ENCODE results near the gene CD1B. TPM values are rescaled to one million over a fixed set of nuclear protein-coding genes. Genes with fewer than 3 reads are reported as not detected.

CD1B gene
- total RNA-seq, 1 donor from 2014 or later, result not detected

DNA sequence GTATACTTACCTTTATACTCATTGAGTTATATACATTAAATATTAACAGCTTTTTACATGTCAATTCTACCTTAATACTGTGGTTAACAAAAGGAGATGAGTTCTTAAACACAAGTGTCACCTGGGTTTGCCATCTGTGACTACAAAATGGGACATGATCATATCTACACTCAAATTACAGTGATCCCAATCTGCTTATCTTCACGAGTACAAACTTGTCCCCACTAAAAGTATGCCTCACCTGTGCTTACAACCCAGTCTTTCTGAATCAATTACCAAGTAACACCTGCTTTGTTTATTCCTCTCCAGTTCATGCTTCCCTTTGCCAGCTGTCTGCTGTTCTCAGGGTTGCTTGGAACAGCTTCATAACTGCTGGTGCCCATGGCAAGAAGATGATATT is 31.2 kb upstream of the CD1B start:
- no peaks in the 10 kb centered on the region for H3K9me3 Mint-ChIP-seq
- H3K36me3 Mint-ChIP-seq, result no peaks in the 10 kb centered on the region
- H3K27ac Mint-ChIP-seq, result no peak overlapping the region
- peaks cover 2% of the 10 kb centered on the region for H3K27me3 Mint-ChIP-seq (ENCODE audit: low read depth)
- H3K4me3 Mint-ChIP-seq, result no peak overlapping the region
- TF ChIP-seq, protein P1, sequence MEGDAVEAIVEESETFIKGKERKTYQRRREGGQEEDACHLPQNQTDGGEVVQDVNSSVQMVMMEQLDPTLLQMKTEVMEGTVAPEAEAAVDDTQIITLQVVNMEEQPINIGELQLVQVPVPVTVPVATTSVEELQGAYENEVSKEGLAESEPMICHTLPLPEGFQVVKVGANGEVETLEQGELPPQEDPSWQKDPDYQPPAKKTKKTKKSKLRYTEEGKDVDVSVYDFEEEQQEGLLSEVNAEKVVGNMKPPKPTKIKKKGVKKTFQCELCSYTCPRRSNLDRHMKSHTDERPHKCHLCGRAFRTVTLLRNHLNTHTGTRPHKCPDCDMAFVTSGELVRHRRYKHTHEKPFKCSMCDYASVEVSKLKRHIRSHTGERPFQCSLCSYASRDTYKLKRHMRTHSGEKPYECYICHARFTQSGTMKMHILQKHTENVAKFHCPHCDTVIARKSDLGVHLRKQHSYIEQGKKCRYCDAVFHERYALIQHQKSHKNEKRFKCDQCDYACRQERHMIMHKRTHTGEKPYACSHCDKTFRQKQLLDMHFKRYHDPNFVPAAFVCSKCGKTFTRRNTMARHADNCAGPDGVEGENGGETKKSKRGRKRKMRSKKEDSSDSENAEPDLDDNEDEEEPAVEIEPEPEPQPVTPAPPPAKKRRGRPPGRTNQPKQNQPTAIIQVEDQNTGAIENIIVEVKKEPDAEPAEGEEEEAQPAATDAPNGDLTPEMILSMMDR (IDR thresholded peaks at IDR 0.05; ENCODE audit: unreplicated experiment), result no peak
- no peak for DNase-seq (ENCODE audit: low spot score in 2 of 2, unreplicated experiment in 2 of 2)
- H3K4me1 Mint-ChIP-seq, result no peaks in the 10 kb centered on the region

DNA sequence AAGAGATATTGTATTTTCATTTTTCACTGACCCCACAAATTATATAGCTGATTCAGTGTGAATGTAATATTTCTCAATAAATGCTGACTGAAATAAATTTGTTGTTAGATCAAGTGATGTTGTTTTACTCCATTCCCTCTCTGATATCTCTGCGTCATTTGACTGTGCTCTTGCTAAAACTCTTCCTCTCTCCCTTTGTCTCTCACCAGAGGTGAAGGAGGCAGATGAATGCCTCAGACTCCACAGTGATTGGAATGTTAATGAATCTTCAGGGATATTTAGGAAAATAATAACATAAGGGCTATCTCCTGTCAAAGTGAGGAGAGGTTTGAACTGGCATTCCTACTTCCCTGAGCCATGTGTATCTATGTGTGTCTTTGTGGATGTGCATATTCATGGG is 26.1 kb upstream of the CD1B start:
- Mint-ChIP-seq H3K27ac (no peak overlapping the region), H3K27me3 (ENCODE audit: low read depth) (peaks cover 12% of the 10 kb centered on the region), H3K4me3 (no peak overlapping the region), H3K9me3 (no peaks in the 10 kb centered on the region), H3K4me1 (no peaks in the 10 kb centered on the region), H3K36me3 (no peaks in the 10 kb centered on the region)
- DNase-seq (ENCODE audit: low spot score in 2 of 2, unreplicated experiment in 2 of 2), result no peak
- TF ChIP-seq, protein P1 (IDR thresholded peaks at IDR 0.05; ENCODE audit: unreplicated experiment), result no peak

DNA sequence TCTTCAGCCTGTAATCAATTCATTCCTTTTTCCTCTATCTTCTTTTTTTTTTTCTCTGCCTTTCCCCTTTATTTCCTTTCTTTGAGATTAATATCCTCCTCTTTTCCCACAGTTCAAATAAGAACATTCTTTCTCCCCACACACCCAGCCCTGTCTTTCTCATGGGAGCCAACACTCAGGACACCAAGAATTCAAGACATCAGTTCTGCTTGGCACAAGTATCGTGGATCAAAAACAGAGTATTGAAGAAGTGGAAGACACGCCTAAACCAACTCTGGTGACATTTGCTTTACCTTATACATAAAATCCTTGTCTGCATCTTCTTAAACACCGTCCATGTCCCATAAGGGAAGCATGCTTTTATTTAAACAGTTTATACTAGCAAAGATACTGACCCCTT is 25.3 kb upstream of the CD1B start:
- H3K27me3 Mint-ChIP-seq (ENCODE audit: low read depth), result peaks cover 12% of the 10 kb centered on the region
- no peak overlapping the region for H3K27ac Mint-ChIP-seq
- no peak overlapping the region for H3K4me3 Mint-ChIP-seq
- H3K4me1 Mint-ChIP-seq, result no peaks in the 10 kb centered on the region
- DNase-seq (ENCODE audit: low spot score in 2 of 2, unreplicated experiment in 2 of 2), result no peak
- TF ChIP-seq, protein P1 (IDR thresholded peaks at IDR 0.05; ENCODE audit: unreplicated experiment), result no peak
- H3K9me3 Mint-ChIP-seq, result no peaks in the 10 kb centered on the region
- no peaks in the 10 kb centered on the region for H3K36me3 Mint-ChIP-seq

DNA sequence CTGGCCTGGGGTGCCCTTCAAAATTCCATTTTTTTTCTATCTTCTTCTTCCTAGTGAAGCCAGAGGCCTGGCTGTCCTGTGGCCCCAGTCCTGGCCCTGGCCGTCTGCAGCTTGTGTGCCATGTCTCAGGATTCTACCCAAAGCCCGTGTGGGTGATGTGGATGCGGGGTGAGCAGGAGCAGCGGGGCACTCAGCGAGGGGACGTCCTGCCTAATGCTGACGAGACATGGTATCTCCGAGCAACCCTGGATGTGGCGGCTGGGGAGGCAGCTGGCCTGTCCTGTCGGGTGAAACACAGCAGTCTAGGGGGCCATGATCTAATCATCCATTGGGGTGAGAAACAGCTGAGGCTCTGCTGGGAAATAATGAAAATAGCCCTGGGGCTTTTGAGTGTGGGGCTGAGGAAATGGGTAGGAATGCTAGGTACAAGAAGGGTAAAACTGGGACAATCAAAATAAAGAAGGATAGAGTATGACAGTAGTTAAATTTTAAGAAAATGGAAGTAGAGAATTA is 24.5 kb upstream of the CD1B start:
- Mint-ChIP-seq H3K27ac (no peak overlapping the region), H3K36me3 (no peaks in the 10 kb centered on the region), H3K4me3 (no peak overlapping the region), H3K4me1 (no peaks in the 10 kb centered on the region), H3K27me3 (ENCODE audit: low read depth) (peaks cover 12% of the 10 kb centered on the region), H3K9me3 (no peaks in the 10 kb centered on the region)
- TF ChIP-seq, protein P1 (IDR thresholded peaks at IDR 0.05; ENCODE audit: unreplicated experiment), result no peak
- no peak for DNase-seq (ENCODE audit: low spot score in 2 of 2, unreplicated experiment in 2 of 2)

DNA sequence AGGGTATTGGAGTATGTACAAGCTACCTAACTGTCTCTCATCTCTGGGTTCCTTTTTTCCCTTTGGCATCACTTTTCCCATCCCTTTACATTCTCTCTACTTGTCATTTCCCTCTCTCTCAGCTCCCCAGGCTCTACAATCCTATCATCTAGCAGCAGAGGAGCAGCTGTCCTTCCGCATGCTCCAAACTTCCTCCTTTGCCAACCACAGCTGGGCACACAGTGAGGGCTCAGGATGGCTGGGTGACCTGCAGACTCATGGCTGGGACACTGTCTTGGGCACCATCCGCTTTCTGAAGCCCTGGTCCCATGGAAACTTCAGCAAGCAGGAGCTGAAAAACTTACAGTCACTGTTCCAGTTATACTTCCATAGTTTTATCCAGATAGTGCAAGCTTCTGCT is 22.9 kb upstream of the CD1B start:
- Mint-ChIP-seq H3K4me3 (no peak overlapping the region), H3K36me3 (no peaks in the 10 kb centered on the region), H3K9me3 (no peaks in the 10 kb centered on the region), H3K27me3 (ENCODE audit: low read depth) (peaks cover 12% of the 10 kb centered on the region), H3K27ac (no peak overlapping the region), H3K4me1 (no peaks in the 10 kb centered on the region)
- TF ChIP-seq, protein P1 (IDR thresholded peaks at IDR 0.05; ENCODE audit: unreplicated experiment), result no peak
- no peak for DNase-seq (ENCODE audit: low spot score in 2 of 2, unreplicated experiment in 2 of 2)

Measured in mesothelial cell of epicardium (in vitro differentiated cells).